ENCODE measurements around the gene DAP.
"Not testable (repeated sequence)": the region's sequence is repeated elsewhere in the genome, so short reads cannot be mapped to it uniquely, and the experiment has no call there.

Gene DAP

DNA sequence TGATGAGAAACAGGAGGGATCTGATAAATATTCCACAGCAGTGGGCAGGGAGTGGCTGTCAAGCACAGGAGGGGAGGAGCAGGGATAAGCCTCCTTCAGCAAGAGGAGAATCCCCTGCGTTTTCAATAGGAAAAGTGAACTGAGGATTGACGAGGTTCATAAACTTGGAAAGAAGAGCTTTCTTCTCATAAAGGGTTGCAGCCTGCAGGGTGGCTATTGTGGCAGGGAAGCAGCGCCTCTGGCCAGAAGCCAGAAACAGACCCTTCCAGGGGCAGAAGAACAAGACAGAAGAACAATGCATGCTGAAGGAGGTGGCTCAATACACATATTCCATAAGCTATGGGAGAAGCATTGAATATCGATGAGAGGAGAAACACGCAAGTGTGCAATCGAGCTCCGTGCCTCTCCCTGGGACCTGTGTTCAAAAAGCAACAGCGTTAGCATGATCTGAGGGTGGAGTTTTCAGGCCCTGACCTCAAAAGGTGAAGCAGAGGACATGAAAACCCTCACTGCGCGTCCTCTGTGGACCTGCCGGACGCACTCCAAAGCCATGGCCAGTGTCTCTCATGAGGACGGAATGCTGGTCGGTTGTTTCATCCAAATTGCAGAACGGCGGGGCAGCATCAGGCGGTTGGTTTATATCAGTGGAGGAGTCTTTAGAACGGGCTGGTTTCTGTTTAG, 129.6 kb downstream of the DAP start:
- no peak for DNase-seq (ENCODE audit: low spot score)

DNA sequence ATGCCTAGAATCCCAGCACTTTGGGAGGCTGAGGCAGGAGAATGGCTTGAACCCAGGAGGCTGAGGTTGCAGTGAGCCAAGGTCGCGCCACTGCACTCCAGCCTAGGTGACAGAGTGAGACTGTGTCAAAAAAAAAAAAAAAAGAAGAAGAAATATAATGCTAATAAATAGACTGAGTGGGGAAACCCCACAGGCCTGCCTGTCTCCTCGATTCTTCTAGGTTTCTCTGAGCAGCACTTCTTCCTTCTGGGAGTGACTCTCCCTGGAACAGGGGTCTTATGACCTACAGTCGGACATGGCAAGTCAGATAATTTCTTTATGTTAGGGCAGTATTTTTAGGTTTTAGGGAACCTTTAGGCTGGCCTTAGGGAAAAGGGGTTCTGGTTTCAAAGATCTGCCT, 130.3 kb downstream of the DAP start:
- not testable (repeated sequence) for DNase-seq (ENCODE audit: low spot score)

DNA sequence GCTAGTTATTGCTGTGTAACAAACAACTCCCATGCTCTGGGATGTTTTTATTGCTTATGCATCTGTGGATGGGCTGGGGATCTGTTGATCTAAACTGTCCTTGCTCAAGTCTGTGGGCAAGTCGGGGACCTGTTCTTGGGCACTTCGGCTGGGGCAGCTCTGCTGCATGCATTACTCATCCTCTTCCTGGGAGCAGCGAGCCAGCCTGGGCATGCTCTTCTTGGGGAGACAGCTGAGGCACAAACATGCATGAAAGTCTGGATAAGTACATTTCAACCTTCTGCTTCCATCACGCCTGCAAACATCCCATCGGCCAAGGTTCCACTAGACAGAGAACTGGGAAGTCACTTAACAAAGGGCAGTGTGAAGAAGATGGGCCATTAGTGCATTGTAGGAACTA, 130.9 kb downstream of the DAP start:
- no peak for DNase-seq (ENCODE audit: low spot score)

DNA sequence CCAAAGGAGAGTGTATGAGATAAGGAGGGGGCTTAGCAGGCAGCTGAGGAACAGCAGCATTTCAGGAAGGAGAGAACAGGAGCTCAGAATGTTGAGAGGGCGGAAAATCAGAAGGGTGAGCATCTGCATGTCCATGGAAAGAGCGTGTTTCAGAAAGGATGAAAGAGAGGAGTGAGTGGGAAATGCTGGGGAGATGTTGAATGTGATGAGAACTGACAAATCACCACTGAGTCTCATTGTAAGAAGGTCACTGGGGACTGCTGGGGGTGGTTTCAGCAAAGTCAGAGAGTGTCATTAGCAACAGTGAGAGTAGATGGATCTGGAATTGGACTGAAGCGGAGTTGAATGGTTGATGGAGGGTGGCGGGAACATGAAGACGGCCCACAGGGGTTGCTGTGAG, 131.4 kb downstream of the DAP start:
- DNase-seq (ENCODE audit: low spot score) = no peak

All from hematopoietic multipotent progenitor cell treated with erythropoietin and hydrocortisone succinate and interleukin-3 and kit ligand, for 15 days (in vitro differentiated cells).